Brain pericyte (primary cell): ENCODE measurements around the gene ATP8B1.
"Not testable (repeated sequence)": the region's sequence is repeated elsewhere in the genome, so short reads cannot be mapped to it uniquely, and the experiment has no call there.

Experiments used
- DNase-seq: peaks from one replicate; pipeline ENCODE4 v3.0.0-alpha.2; 2012; ENCODE audit warnings: low read depth, low spot score

The ATP8B1 gene

DNA sequence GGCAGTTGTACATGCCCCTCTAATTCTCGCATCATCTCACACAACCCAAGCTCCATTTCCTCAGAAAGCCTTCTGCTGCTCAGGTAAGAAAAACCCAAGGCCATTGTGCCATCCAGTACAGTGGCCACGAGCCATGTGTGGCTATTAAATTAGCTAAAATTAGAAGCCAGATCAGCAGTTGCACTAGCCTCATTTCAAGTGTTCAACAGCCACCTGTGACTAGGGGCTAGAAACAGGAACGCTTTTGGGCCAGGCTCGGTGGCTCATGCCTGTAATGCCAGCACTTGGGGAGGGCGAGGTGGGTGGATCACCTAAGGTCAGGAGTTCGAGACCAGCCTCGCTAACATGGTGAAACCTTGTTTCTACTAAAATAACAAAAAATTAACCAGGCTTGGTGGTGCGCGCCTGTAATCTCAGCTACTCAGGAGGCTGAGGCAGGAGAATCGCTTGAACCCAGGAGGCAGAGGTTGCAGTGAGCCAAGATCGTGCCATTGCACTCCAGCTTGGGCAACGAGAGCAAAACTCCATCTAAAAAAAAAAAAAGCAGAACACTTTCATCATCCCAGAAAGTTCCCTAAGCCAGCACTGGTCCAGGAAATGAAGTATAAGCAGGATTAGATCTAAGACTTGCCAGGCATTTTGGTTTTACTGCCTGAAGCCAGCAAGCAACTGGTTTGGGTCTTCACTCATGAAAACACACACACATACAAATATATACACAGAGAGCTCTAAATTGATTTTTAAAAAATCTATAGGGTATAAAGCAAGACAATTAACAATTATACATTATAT, 35.7 kb downstream of the ATP8B1 start:
- no peak for DNase-seq

- DNase-seq: no peak
Measured at GRCh38 chr18:57764995-57765394, 38.1 kb downstream of the ATP8B1 start.

DNA sequence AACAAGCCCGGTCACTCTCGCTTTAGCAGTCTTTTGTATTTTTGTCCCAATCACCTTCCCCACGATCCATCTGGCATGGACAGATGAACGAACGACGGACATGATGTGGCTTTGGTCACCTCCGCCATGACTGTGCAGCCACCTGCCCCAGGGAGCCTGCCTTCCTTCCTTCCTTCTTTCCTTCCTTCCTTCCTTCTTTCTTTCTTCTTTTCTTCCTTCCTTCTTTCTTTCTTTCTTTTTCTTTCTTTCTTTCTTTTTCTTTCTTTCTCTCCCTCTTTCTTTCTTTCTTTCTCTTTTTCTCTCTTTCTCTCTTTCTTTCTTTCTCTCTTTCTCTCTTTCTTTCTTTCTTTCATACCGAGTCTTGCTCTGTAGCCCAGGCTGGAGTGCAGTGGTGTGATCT, 39.0 kb downstream of the ATP8B1 start:
- no peak for DNase-seq

- DNase-seq: no peak
Measured at GRCh38 chr18:57762686-57763085, 40.4 kb downstream of the ATP8B1 start.

DNA sequence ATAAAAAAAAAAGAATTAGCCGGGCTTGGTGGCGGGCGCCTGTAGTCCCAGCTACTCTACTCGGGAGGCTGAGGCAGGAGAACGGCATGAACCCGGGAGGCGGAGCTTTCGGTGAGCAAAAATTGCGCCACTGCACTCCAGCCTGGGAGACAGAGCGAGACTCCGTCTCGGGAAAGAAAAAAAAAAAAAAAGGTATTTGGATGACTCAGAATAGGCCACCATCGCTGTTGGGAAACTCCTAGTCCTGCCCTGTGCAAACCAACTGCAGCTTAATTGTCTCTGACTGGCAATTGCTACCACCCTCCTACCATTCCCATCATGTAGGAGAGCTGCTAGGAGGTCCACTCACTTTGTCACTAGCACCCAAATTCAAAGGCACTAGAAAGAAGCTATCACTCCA, 43.5 kb downstream of the ATP8B1 start:
- DNase-seq: no peak

DNA sequence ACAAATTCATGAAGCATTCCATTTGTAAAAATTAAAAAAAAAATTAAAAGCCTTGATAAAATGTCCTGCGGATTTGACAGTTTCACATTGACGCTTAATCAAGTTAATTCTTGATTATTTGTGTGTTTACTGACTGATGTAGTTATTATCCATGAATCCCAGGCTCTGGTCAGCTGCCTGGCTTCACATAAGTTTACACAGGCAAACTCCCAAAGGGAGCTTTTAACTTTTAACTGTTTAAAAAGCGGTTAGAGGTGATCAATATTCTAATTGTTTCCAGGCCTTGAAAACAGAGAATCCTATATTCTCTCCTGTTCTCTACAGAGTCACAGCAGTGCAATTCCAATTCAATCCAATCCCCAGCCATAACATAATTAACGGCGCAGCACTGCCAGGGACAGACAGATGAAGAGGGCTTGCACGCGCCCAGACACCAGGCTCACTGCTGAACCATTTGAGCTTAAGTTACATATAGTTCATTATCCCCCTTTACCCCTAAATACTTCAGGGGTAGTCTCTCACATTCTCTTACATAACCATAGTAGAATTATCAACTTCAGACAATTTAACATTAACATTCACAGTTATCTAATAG, 47.5 kb downstream of the ATP8B1 start:
- DNase-seq: no peak

GRCh38 chr18:57754577-57755338, 48.4 kb downstream of the ATP8B1 start:
- no peak for DNase-seq

DNA sequence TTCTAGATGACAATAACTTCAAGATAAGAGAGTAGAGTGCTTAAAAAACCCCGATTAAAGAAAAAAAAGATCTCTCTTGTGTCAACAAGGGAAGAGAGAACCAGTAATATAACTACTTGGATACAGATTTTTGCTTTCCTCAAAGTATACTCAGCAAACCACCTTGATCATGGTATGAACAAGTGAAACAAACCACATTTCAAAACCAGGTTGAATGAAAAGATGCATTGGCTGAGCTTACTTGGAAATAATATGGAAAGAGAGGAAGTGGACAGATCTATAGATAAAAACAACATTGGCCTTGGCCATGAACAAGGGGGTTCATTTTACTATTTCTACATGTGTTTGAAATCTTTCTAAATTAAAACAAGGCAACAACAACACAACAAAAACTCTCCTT, 50.1 kb downstream of the ATP8B1 start:
- DNase-seq: no peak

- no peak for DNase-seq
Measured at GRCh38 chr18:57749604-57749970, 53.5 kb downstream of the ATP8B1 start.

GRCh38 chr18:57748770-57749603, 54.1 kb downstream of the ATP8B1 start:
- DNase-seq: no peak

- DNase-seq: no peak
Measured at GRCh38 chr18:57747809-57748680, 55.1 kb downstream of the ATP8B1 start.

DNA sequence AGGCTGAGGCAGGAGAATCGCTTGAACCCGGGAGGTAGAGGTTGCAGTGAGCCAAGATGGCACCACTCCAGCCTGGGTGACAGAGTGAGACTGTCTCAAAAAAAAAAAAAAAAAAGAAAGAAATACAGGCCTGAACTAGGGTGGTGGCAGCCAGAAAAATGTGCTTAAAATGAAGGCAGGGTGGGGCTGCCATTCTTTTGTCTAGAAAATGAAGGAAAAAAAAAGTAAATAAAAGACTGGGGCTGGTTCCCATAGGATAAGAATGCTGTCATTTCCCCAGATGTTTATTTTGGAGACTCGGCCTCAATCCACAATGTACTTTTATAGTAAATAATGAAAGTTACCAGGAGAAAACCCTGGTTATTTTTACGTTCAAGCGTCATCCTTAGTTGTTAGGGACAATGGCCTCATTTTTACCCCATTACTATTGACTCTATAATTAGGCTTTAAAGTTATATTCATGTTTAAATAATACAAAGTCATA, 58.9 kb downstream of the ATP8B1 start:
- DNase-seq: no peak

GRCh38 chr18:57743008-57743407, 60.1 kb downstream of the ATP8B1 start:
- no peak for DNase-seq

- DNase-seq: no peak
Measured at GRCh38 chr18:57741273-57741672, 61.8 kb downstream of the ATP8B1 start.

GRCh38 chr18:57738078-57738477, 65.0 kb downstream of the ATP8B1 start:
- no peak for DNase-seq

GRCh38 chr18:57737400-57738060, 65.6 kb downstream of the ATP8B1 start:
- DNase-seq: peak; percentile 67

GRCh38 chr18:57735042-57735441, 68.1 kb downstream of the ATP8B1 start:
- not testable (repeated sequence) for DNase-seq

DNA sequence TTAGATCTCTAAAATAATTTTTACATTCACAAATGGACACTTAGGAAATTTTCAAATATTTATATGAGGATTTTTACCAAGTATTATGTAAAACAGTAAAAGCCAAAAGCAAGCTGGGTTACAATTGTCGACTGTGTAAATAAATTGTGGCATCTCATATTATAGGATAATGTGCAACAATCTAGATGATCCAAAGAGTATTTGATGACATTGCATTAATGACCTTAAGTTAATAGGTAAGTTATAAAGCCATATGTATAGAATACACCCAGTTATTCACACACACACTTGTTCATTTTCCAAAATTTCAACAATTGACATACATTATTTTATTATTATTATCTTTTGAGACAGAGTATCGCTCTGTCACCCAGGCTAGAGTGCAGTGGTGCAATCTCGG, 69.3 kb downstream of the ATP8B1 start:
- DNase-seq: no peak

DNA sequence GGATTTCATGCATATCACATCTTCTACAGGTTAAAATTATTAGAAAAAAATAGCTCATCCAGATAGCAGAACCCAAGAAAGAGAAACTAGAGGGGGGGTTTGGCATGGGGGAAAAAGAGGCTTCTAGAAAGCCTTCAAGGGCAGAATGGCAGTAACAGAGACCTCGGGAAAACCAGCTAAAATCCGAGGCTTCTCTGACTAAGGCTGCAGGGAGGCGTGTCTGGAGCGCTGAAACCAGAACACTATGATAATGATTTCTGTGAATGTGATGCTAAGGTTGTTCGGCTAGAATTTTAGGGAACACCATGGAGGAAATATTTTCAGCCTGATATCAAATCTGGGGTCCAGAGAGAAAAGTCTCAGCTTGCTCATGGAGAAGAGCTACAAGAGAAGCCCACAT, 73.0 kb downstream of the ATP8B1 start:
- DNase-seq: no peak

DNA sequence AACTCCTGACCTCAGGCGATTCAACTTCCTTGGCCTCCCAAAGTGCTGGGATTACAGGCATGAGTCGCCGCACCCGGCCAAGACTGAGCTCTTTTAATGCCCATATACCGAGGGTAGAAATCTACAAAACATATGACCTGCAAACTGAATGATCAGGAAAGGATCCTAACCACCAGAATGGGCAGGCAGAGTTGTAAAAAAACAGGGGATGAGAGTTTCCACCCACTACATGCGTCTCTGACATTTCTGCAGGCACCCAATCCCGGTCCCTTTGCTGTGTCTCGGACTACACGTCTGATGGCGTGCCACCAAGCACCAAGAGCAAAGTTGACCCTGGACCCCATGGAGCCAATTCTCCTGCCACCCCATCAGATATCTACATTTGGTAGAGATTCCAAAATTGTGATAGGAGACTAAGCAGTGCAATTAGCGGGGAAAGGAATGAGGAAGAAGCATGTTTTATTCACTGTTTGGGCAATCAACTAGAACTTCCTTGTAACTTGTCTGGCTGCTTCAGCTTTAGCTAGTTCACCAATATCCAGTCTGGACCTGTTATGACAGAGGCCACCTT, 74.1 kb downstream of the ATP8B1 start:
- no peak for DNase-seq
